ENCODE measurements around the gene C2orf15. TPM values are rescaled to one million over a fixed set of nuclear protein-coding genes. Genes with fewer than 3 reads are reported as not detected.

The C2orf15 gene
- total and polyA plus RNA-seq, 9 of the 15 experiments (the other 6 are each of a cell fraction or from before 2014, with no cell fraction given) = 0.04 to 0.27 (median 0.15) TPM; not detected in 1

DNA sequence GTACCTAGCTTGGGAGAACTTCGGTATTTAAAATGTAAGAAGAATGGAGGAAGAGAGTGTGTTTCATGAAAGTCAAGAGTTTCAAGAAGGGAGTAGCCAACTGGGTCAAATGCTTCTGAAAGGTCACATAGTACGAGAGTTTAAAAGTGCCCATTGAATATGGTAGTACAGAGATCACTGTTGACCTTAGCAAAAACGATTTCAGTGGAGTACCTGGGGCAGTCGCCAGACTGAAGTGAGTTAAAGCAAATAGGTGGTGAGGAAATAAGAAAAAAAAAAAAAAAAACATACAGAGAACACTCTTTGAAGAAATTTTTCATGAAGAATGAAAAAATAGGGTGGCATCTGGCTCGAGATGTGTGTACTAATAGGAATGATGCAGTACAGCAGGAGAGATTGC, 24.7 kb downstream of the C2orf15 start:
- Histone ChIP-seq H3K4me3 (no peak overlapping the region), H3K9me1 (ENCODE audit: control insufficient read depth, insufficient read depth, low read length) (no peaks in the 10 kb centered on the region), H3K9ac (ENCODE audit: insufficient read depth in 1 of 2, low read depth in 2 of 2, low read length in 2 of 2) (no peak overlapping the region), H2AFZ (ENCODE audit: low read depth, low read length) (no peak overlapping the region), H4K20me1 (replicated peaks; ENCODE audit: control insufficient read depth, insufficient read depth, low read length) (no peaks in the 10 kb centered on the region), H3K4me1 (replicated peaks in 1 of 2; ENCODE audit: control insufficient read depth in 2 of 2, insufficient read depth in 2 of 2, low read length in 2 of 2) (no peaks in the 10 kb centered on the region), H3K9me3 (replicated peaks; ENCODE audit: control insufficient read depth, insufficient read depth, low read depth, low read length) (no peaks in the 10 kb centered on the region), H3K36me3 (ENCODE audit: control insufficient read depth, insufficient read depth, low read length) (peaks cover 47% of the 10 kb centered on the region), H3K27me3 (ENCODE audit: control insufficient read depth in 2 of 2, insufficient read depth in 2 of 2, low read length in 2 of 2) (no peaks in the 10 kb centered on the region), H3K4me2 (ENCODE audit: insufficient read depth, low read length) (no peak overlapping the region), H3K27ac (ENCODE audit: extremely low read depth, low read depth, low read length) (no peak overlapping the region), H3K79me2 (ENCODE audit: control insufficient read depth, insufficient read depth, low read length) (no peaks in the 10 kb centered on the region)
- CTCF ChIA-PET (ENCODE audit: low intra/inter-chr PET ratio) = no interaction called here
- in situ Hi-C loops (cut with MboI) (no loop called here), intact Hi-C loops (cut with micrococcal nuclease) (no loop called here)
- POLR2A ChIA-PET = interaction anchor here (0.6 to 1.6 kb wide), 3 partner anchors 11 to 14 kb away, joined by 3 to 6 read pairs (median 4); partner anchors contain the start of genes LIPT1, MITD1 and TSGA10
- TF ChIP-seq MBD2 (IDR thresholded peaks at IDR 0.05; ENCODE audit: borderline replicate concordance, low read depth) = no peak
- TF ChIP-seq TSC22D4 (tag; IDR thresholded peaks at IDR 0.05) = no peak
- TF ChIP-seq, protein P1, sequence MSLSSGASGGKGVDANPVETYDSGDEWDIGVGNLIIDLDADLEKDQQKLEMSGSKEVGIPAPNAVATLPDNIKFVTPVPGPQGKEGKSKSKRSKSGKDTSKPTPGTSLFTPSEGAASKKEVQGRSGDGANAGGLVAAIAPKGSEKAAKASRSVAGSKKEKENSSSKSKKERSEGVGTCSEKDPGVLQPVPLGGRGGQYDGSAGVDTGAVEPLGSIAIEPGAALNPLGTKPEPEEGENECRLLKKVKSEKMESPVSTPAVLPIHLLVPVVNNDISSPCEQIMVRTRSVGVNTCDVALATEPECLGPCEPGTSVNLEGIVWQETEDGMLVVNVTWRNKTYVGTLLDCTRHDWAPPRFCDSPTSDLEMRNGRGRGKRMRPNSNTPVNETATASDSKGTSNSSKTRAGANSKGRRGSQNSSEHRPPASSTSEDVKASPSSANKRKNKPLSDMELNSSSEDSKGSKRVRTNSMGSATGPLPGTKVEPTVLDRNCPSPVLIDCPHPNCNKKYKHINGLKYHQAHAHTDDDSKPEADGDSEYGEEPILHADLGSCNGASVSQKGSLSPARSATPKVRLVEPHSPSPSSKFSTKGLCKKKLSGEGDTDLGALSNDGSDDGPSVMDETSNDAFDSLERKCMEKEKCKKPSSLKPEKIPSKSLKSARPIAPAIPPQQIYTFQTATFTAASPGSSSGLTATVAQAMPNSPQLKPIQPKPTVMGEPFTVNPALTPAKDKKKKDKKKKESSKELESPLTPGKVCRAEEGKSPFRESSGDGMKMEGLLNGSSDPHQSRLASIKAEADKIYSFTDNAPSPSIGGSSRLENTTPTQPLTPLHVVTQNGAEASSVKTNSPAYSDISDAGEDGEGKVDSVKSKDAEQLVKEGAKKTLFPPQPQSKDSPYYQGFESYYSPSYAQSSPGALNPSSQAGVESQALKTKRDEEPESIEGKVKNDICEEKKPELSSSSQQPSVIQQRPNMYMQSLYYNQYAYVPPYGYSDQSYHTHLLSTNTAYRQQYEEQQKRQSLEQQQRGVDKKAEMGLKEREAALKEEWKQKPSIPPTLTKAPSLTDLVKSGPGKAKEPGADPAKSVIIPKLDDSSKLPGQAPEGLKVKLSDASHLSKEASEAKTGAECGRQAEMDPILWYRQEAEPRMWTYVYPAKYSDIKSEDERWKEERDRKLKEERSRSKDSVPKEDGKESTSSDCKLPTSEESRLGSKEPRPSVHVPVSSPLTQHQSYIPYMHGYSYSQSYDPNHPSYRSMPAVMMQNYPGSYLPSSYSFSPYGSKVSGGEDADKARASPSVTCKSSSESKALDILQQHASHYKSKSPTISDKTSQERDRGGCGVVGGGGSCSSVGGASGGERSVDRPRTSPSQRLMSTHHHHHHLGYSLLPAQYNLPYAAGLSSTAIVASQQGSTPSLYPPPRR (CRISPR knock-in tag; IDR thresholded peaks at IDR 0.05; ENCODE audit: borderline replicate concordance) = no peak
- TF ChIP-seq KLF1 (tag; IDR thresholded peaks at IDR 0.05) = no peak
- no peak for TF ChIP-seq BMI1 (IDR thresholded peaks at IDR 0.05; ENCODE audit: low read length)
- no TSS peak for BruUV-seq (replicated peaks)
- WGBS (ENCODE audit: insufficient coverage, low coverage, missing lambda C conversion rate) = 55% methylated on average over 5 of the region's 5 CpGs
- ATAC-seq (no peak), DNase-seq (ENCODE audit: extremely low read depth in 1 of 4, low spot score in 3 of 4) (no peak), FAIRE-seq (no peak)
